ENCODE data around the gene SLC5A8. TPM values are rescaled to one million over a fixed set of nuclear protein-coding genes. Genes with fewer than 3 reads are reported as not detected.

SLC5A8 gene
- not detected for total RNA-seq

- Mint-ChIP-seq H3K4me3 (no peak within 1 kb of the TSS), H3K9me3 (ENCODE audit: insufficient read depth) (no peaks in the 10 kb centered on the region), H3K27me3 (ENCODE audit: low read depth) (peaks cover 23% of the 10 kb centered on the region), H3K27ac (no peak within 1 kb of the TSS), H3K4me1 (ENCODE audit: low read depth) (no peaks in the 10 kb centered on the region), H3K36me3 (ENCODE audit: low read depth) (no peaks in the 10 kb centered on the region)
- ChIA-PET CTCF (no interaction called here), POLR2A (no interaction called here)
- ATAC-seq, result no peak
- no peak for DNase-seq
Observed at GRCh38 chr12:101209319-101210302, at the start of gene SLC5A8. SLC5A8 (minus strand) TSS chr12:101210238; CDS start chr12:101209848, 390 bp downstream.

GRCh38 chr12:101257357-101257756 lies 47.3 kb upstream of the SLC5A8 start:
- Mint-ChIP-seq H3K9me3 (ENCODE audit: insufficient read depth) (no peaks in the 10 kb centered on the region), H3K27me3 (ENCODE audit: low read depth) (peaks cover 3% of the 10 kb centered on the region), H3K27ac (no peak overlapping the region), H3K4me1 (ENCODE audit: low read depth) (no peaks in the 10 kb centered on the region), H3K4me3 (no peak overlapping the region), H3K36me3 (ENCODE audit: low read depth) (no peaks in the 10 kb centered on the region)
- no peak for ATAC-seq
- ChIA-PET CTCF (no interaction called here), POLR2A (no interaction called here)
- no peak for DNase-seq

- ATAC-seq, result no peak
- no peak overlapping the region for H3K4me3 Mint-ChIP-seq
- H3K9me3 Mint-ChIP-seq (ENCODE audit: insufficient read depth), result no peaks in the 10 kb centered on the region
- no peaks in the 10 kb centered on the region for H3K36me3 Mint-ChIP-seq (ENCODE audit: low read depth)
- no peak for DNase-seq
- H3K27ac Mint-ChIP-seq, result no peak overlapping the region
- peaks cover 3% of the 10 kb centered on the region for H3K27me3 Mint-ChIP-seq (ENCODE audit: low read depth)
- no peaks in the 10 kb centered on the region for H3K4me1 Mint-ChIP-seq (ENCODE audit: low read depth)
- ChIA-PET CTCF (no interaction called here), POLR2A (no interaction called here)
Observed at GRCh38 chr12:101256266-101256665, 46.2 kb upstream of the SLC5A8 start.

GRCh38 chr12:101243616-101244015 lies 33.6 kb upstream of the SLC5A8 start:
- POLR2A ChIA-PET, result no interaction called here
- no peaks in the 10 kb centered on the region for H3K4me1 Mint-ChIP-seq (ENCODE audit: low read depth)
- no peak overlapping the region for H3K4me3 Mint-ChIP-seq
- no peaks in the 10 kb centered on the region for H3K9me3 Mint-ChIP-seq (ENCODE audit: insufficient read depth)
- ATAC-seq (no peak), DNase-seq (no peak)
- H3K27me3 Mint-ChIP-seq (ENCODE audit: low read depth), result no peaks in the 10 kb centered on the region
- H3K27ac Mint-ChIP-seq, result no peak overlapping the region
- H3K36me3 Mint-ChIP-seq (ENCODE audit: low read depth), result no peaks in the 10 kb centered on the region
- CTCF ChIA-PET, result no interaction called here

- no peaks in the 10 kb centered on the region for H3K9me3 Mint-ChIP-seq (ENCODE audit: insufficient read depth)
- no peaks in the 10 kb centered on the region for H3K36me3 Mint-ChIP-seq (ENCODE audit: low read depth)
- no peak overlapping the region for H3K27ac Mint-ChIP-seq
- no peaks in the 10 kb centered on the region for H3K4me1 Mint-ChIP-seq (ENCODE audit: low read depth)
- H3K4me3 Mint-ChIP-seq, result no peak overlapping the region
- no peaks in the 10 kb centered on the region for H3K27me3 Mint-ChIP-seq (ENCODE audit: low read depth)
- ATAC-seq (no peak), DNase-seq (no peak)
- CTCF ChIA-PET, result no interaction called here
- POLR2A ChIA-PET, result no interaction called here
Observed at GRCh38 chr12:101243074-101243473, 33.0 kb upstream of the SLC5A8 start.

GRCh38 chr12:101238800-101239329 lies 28.8 kb upstream of the SLC5A8 start:
- H3K36me3 Mint-ChIP-seq (ENCODE audit: low read depth), result no peaks in the 10 kb centered on the region
- ChIA-PET POLR2A (no interaction called here), CTCF (no interaction called here)
- DNase-seq (no peak), ATAC-seq (no peak)
- H3K27me3 Mint-ChIP-seq (ENCODE audit: low read depth), result peaks cover under 1% of the 10 kb centered on the region
- H3K9me3 Mint-ChIP-seq (ENCODE audit: insufficient read depth), result no peaks in the 10 kb centered on the region
- no peak overlapping the region for H3K27ac Mint-ChIP-seq
- H3K4me3 Mint-ChIP-seq, result no peak overlapping the region
- H3K4me1 Mint-ChIP-seq (ENCODE audit: low read depth), result no peaks in the 10 kb centered on the region

- no peaks in the 10 kb centered on the region for H3K36me3 Mint-ChIP-seq (ENCODE audit: low read depth)
- no peak overlapping the region for H3K27ac Mint-ChIP-seq
- CTCF ChIA-PET, result no interaction called here
- no peak overlapping the region for H3K4me3 Mint-ChIP-seq
- H3K9me3 Mint-ChIP-seq (ENCODE audit: insufficient read depth), result no peaks in the 10 kb centered on the region
- ATAC-seq (no peak), DNase-seq (no peak)
- POLR2A ChIA-PET, result no interaction called here
- no peaks in the 10 kb centered on the region for H3K4me1 Mint-ChIP-seq (ENCODE audit: low read depth)
- H3K27me3 Mint-ChIP-seq (ENCODE audit: low read depth), result peaks cover 2% of the 10 kb centered on the region
Observed at GRCh38 chr12:101238306-101238705, 28.3 kb upstream of the SLC5A8 start.

- H3K4me1 Mint-ChIP-seq (ENCODE audit: low read depth), result no peaks in the 10 kb centered on the region
- ChIA-PET POLR2A (no interaction called here), CTCF (no interaction called here)
- no peak for DNase-seq
- no peaks in the 10 kb centered on the region for H3K9me3 Mint-ChIP-seq (ENCODE audit: insufficient read depth)
- H3K4me3 Mint-ChIP-seq, result no peak overlapping the region
- H3K36me3 Mint-ChIP-seq (ENCODE audit: low read depth), result no peaks in the 10 kb centered on the region
- H3K27me3 Mint-ChIP-seq (ENCODE audit: low read depth), result peaks cover 2% of the 10 kb centered on the region
- H3K27ac Mint-ChIP-seq, result no peak overlapping the region
- no peak for ATAC-seq
Observed at GRCh38 chr12:101235686-101236085, 25.6 kb upstream of the SLC5A8 start.

- H3K36me3 Mint-ChIP-seq (ENCODE audit: low read depth), result no peaks in the 10 kb centered on the region
- no peaks in the 10 kb centered on the region for H3K9me3 Mint-ChIP-seq (ENCODE audit: insufficient read depth)
- no peaks in the 10 kb centered on the region for H3K4me1 Mint-ChIP-seq (ENCODE audit: low read depth)
- peaks cover 2% of the 10 kb centered on the region for H3K27me3 Mint-ChIP-seq (ENCODE audit: low read depth)
- H3K27ac Mint-ChIP-seq, result no peak overlapping the region
- POLR2A ChIA-PET, result no interaction called here
- ATAC-seq (no peak), DNase-seq (no peak)
- H3K4me3 Mint-ChIP-seq, result no peak overlapping the region
- CTCF ChIA-PET, result no interaction called here
Observed at GRCh38 chr12:101231636-101232035, 21.6 kb upstream of the SLC5A8 start.

GRCh38 chr12:101230547-101230946 lies 20.5 kb upstream of the SLC5A8 start:
- no peak overlapping the region for H3K4me3 Mint-ChIP-seq
- ChIA-PET CTCF (no interaction called here), POLR2A (no interaction called here)
- ATAC-seq (no peak), DNase-seq (no peak)
- no peaks in the 10 kb centered on the region for H3K9me3 Mint-ChIP-seq (ENCODE audit: insufficient read depth)
- H3K36me3 Mint-ChIP-seq (ENCODE audit: low read depth), result no peaks in the 10 kb centered on the region
- H3K4me1 Mint-ChIP-seq (ENCODE audit: low read depth), result no peaks in the 10 kb centered on the region
- peaks cover 2% of the 10 kb centered on the region for H3K27me3 Mint-ChIP-seq (ENCODE audit: low read depth)
- H3K27ac Mint-ChIP-seq, result no peak overlapping the region

- Mint-ChIP-seq H3K4me1 (ENCODE audit: low read depth) (no peaks in the 10 kb centered on the region), H3K27ac (no peak overlapping the region), H3K27me3 (ENCODE audit: low read depth) (peaks cover 2% of the 10 kb centered on the region), H3K4me3 (no peak overlapping the region), H3K9me3 (ENCODE audit: insufficient read depth) (no peaks in the 10 kb centered on the region), H3K36me3 (ENCODE audit: low read depth) (no peaks in the 10 kb centered on the region)
- CTCF ChIA-PET, result no interaction called here
- POLR2A ChIA-PET, result no interaction called here
- ATAC-seq, result no peak
- DNase-seq, result no peak
Observed at GRCh38 chr12:101229841-101230241, 19.8 kb upstream of the SLC5A8 start.

- ATAC-seq, result no peak
- no peaks in the 10 kb centered on the region for H3K4me1 Mint-ChIP-seq (ENCODE audit: low read depth)
- ChIA-PET POLR2A (no interaction called here), CTCF (no interaction called here)
- H3K9me3 Mint-ChIP-seq (ENCODE audit: insufficient read depth), result peaks cover 3% of the 10 kb centered on the region
- peaks cover 3% of the 10 kb centered on the region for H3K27me3 Mint-ChIP-seq (ENCODE audit: low read depth)
- H3K4me3 Mint-ChIP-seq, result no peak overlapping the region
- H3K36me3 Mint-ChIP-seq (ENCODE audit: low read depth), result no peaks in the 10 kb centered on the region
- no peak for DNase-seq
- H3K27ac Mint-ChIP-seq, result no peak overlapping the region
Observed at GRCh38 chr12:101221301-101221700, 11.3 kb upstream of the SLC5A8 start.

GRCh38 chr12:101216810-101217209 lies 6.8 kb upstream of the SLC5A8 start:
- no peak for DNase-seq
- no peaks in the 10 kb centered on the region for H3K36me3 Mint-ChIP-seq (ENCODE audit: low read depth)
- no peak for ATAC-seq
- no peak overlapping the region for H3K27ac Mint-ChIP-seq
- H3K4me3 Mint-ChIP-seq, result no peak overlapping the region
- ChIA-PET POLR2A (no interaction called here), CTCF (no interaction called here)
- H3K9me3 Mint-ChIP-seq (ENCODE audit: insufficient read depth), result peaks cover 5% of the 10 kb centered on the region
- no peaks in the 10 kb centered on the region for H3K4me1 Mint-ChIP-seq (ENCODE audit: low read depth)
- H3K27me3 Mint-ChIP-seq (ENCODE audit: low read depth), result peaks cover 3% of the 10 kb centered on the region
